HAP-1 (cell line): Measurements from ENCODE around the gene SLC24A3.

Experiments used
- DNase-seq, 2 experiments: peaks; one replicate each; pipeline ENCODE4 v3.0.0-alpha.2; 2016 to 2020; ENCODE audit warnings: low spot score in 2 of 2
- H3K27me3 ChIP-seq: fragments of 250-450 bp; sonication (Bioruptor Pico); 2 replicates; pipeline ENCODE4 v1.5.1; 2020; ENCODE audit warnings: low read depth, mild to moderate bottlenecking, moderate library complexity
- H3K36me3 ChIP-seq: fragments of 250-450 bp; sonication (Bioruptor Pico); replicated peaks from 2 replicates; pipeline ENCODE4 v1.5.1; 2020; ENCODE audit warnings: mild to moderate bottlenecking
- H3K4me1 ChIP-seq: fragments of 250-450 bp; sonication (Bioruptor Pico); 2 replicates; pipeline ENCODE4 v1.5.1; 2020; ENCODE audit warnings: mild to moderate bottlenecking
- H3K4me3 ChIP-seq: fragments of 250-450 bp; sonication (Bioruptor Pico); 2 replicates; pipeline ENCODE4 v1.5.1; 2020; ENCODE audit warnings: mild to moderate bottlenecking, moderate library complexity
- H3K9me3 ChIP-seq: fragments of 250-450 bp; sonication (Bioruptor Pico); 2 replicates; pipeline ENCODE4 v1.5.1; 2020; ENCODE audit warnings: mild to moderate bottlenecking, moderate library complexity
- in situ Hi-C: fragments of 300-500 bp; cut with MboI; formaldehyde crosslinking; loops from 3 replicates; pipeline ENCODE4 v1.14.3; 2020; ENCODE audit warnings: low sequenced_read_pairs, inconsistent platforms, mixed read lengths

SLC24A3 gene

GRCh38 chr20:19566226-19566945 lies 353.9 kb downstream of the SLC24A3 start:
- Histone ChIP-seq H3K27me3 (no peaks in the 10 kb centered on the region), H3K4me3 (no peak overlapping the region), H3K4me1 (no peaks in the 10 kb centered on the region), H3K9me3 (no peaks in the 10 kb centered on the region), H3K36me3 (no peaks in the 10 kb centered on the region)
- in situ Hi-C loops = no loop called here
- DNase-seq = no peak

DNA sequence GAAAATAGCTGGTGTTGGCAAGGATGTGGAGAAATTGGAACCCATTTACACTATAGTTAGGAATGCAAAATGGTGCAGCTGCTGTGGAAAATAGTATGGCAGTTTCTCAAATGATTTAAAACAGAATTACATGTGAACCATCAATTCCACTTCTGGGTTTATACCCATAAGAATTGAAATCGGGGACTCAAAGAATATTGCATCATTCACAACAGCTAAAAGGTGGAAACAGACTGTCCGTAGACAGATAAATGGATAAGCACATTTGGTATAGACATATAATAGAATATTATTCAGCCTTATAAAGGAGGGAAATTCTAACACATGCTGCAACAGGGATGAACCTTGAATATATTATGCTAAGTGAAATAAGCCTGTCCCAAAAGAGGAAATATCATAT lies 355.7 kb downstream of the SLC24A3 start:
- Histone ChIP-seq H3K27me3 (no peaks in the 10 kb centered on the region), H3K36me3 (no peaks in the 10 kb centered on the region), H3K4me3 (no peak overlapping the region), H3K9me3 (no peaks in the 10 kb centered on the region), H3K4me1 (no peaks in the 10 kb centered on the region)
- in situ Hi-C loops = no loop called here
- no peak for DNase-seq

GRCh38 chr20:19571996-19572395 lies 359.6 kb downstream of the SLC24A3 start:
- Histone ChIP-seq H3K4me3 (no peak overlapping the region), H3K9me3 (no peaks in the 10 kb centered on the region), H3K4me1 (no peaks in the 10 kb centered on the region), H3K36me3 (no peaks in the 10 kb centered on the region), H3K27me3 (no peaks in the 10 kb centered on the region)
- in situ Hi-C loops = no loop called here
- no peak for DNase-seq

DNA sequence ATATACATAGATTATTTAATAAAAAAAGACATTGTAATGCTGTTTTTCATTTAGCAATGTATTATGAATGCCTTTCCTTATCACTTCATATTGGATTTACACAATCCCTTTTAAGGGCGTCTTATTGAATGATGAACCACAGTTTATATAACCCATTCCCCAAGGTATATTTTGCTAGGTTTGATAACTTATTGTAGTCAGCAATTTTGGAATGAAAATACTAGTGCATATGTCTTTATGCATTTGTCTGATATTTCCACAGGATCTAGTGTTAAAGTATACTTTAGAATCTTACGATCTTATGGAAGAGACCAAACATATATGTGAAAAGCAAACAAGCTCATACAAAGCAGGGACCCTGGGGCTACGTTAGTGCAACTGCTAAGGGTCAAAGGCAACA lies 365.2 kb downstream of the SLC24A3 start:
- in situ Hi-C loops = no loop called here
- DNase-seq = no peak
- Histone ChIP-seq H3K4me3 (no peak overlapping the region), H3K4me1 (no peaks in the 10 kb centered on the region), H3K36me3 (no peaks in the 10 kb centered on the region), H3K27me3 (no peaks in the 10 kb centered on the region), H3K9me3 (no peaks in the 10 kb centered on the region)

DNA sequence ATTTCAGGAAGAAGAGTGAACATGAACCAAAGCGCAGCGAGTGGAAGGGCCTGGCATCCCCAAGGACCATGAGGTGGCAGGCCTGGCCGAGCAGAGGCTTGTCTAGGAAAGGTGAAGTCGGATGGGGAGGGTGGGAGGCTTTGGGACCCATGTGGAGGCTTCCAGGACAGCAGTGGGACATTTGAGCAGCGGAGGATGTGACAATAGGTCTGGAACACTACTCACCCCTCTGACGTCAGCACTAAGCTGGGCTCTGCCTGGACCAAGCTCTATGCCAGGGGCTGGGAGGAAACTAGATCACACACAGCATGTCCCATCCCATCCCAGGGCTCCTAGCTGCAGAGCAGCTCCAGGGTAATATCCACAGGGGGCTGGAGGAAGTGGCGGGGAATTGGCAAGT lies 370.3 kb downstream of the SLC24A3 start:
- in situ Hi-C loops = no loop called here

GRCh38 chr20:19583532-19584175 lies 371.2 kb downstream of the SLC24A3 start:
- Histone ChIP-seq H3K4me3 (no peak overlapping the region), H3K36me3 (no peaks in the 10 kb centered on the region), H3K27me3 (no peaks in the 10 kb centered on the region), H3K9me3 (no peaks in the 10 kb centered on the region), H3K4me1 (no peaks in the 10 kb centered on the region)
- in situ Hi-C loops = no loop called here
- DNase-seq = peak; percentile 7 to 77

More for the DNA sequence above, 370.3 kb downstream of the SLC24A3 start:
- no peaks in the 10 kb centered on the region for H3K36me3 ChIP-seq
- H3K27me3 ChIP-seq = no peaks in the 10 kb centered on the region
- H3K9me3 ChIP-seq = no peaks in the 10 kb centered on the region
- no peak overlapping the region for H3K4me3 ChIP-seq
- no peaks in the 10 kb centered on the region for H3K4me1 ChIP-seq
- no peak for DNase-seq

DNA sequence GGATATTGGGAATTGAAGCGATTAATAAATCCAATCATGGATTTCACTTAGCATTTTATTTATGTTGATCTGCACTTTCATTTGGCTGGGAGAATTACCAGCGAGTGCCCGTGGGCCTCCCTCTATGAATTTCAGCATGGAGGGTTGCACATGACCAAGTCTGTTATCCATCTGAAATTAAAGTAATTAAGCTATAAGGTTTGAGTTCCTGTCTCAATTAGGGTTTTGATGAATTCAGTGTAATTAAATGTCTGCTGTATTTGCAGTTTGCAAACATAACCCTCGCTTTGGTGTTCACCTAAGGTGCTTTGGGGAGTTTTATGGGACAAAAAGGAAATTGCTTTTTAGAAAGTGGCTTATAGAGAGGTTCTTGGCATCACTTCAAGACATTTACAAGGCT lies 375.8 kb downstream of the SLC24A3 start:
- no peaks in the 10 kb centered on the region for H3K27me3 ChIP-seq
- no peaks in the 10 kb centered on the region for H3K4me1 ChIP-seq
- in situ Hi-C loops = no loop called here
- no peak overlapping the region for H3K4me3 ChIP-seq
- H3K36me3 ChIP-seq = no peaks in the 10 kb centered on the region
- H3K9me3 ChIP-seq = no peaks in the 10 kb centered on the region
- no peak for DNase-seq

GRCh38 chr20:19588732-19589131 lies 376.3 kb downstream of the SLC24A3 start:
- Histone ChIP-seq H3K4me1 (no peaks in the 10 kb centered on the region), H3K4me3 (no peak overlapping the region), H3K36me3 (no peaks in the 10 kb centered on the region), H3K9me3 (no peaks in the 10 kb centered on the region), H3K27me3 (no peaks in the 10 kb centered on the region)
- in situ Hi-C loops = no loop called here
- DNase-seq = no peak

DNA sequence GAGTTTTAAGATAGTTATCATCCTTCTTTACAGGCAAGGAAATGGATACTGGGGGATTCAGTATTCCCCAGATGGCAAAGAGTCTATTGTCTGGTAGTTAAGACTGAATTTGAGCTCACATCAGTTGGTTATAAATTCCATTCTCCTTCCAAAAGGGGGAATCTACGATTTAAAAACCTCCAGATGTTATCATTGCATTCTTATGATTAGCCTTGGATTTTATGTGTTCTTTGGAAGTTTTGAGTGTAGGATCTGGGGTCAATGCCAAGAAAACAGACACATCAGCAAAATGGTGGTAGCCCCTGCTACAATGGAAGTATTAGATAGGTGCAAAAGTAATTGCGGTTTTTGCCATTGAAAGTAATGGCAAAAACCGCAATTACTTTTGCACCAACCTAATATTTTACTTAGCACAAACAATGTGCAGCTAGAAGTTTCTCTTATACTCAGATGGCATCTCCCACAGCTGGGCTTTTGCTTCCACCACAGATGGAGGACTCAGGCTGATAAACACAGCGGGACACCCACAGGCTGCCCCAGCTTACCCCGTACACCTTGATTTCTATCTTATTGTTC lies 377.4 kb downstream of the SLC24A3 start:
- H3K9me3 ChIP-seq = no peaks in the 10 kb centered on the region
- no peaks in the 10 kb centered on the region for H3K27me3 ChIP-seq
- no peak for DNase-seq
- H3K4me3 ChIP-seq = no peak overlapping the region
- H3K36me3 ChIP-seq = no peaks in the 10 kb centered on the region
- in situ Hi-C loops = no loop called here
- H3K4me1 ChIP-seq = no peaks in the 10 kb centered on the region

DNA sequence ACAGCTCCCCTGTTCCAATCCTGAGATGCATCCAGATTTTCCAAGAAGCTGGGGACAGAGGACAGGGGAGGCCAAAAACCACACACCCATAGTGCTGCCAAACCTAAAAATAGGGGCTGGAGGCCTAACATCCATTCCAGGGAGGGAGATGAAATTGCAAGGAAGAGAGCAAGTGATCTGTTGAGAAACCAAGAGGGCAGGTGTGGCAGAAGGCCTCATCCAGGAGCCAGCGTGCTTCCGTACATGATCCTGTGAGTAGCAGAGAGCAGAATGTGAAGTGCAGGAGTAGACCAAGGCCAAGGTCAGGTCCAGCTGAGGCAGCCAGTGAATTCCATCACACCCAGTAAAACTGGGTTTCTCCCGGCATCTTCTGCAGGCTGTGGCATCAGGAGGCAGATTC lies 377.9 kb downstream of the SLC24A3 start:
- H3K27me3 ChIP-seq = no peaks in the 10 kb centered on the region
- in situ Hi-C loops = no loop called here
- H3K9me3 ChIP-seq = no peaks in the 10 kb centered on the region
- no peak for DNase-seq
- no peak overlapping the region for H3K4me3 ChIP-seq
- H3K36me3 ChIP-seq = no peaks in the 10 kb centered on the region
- H3K4me1 ChIP-seq = no peaks in the 10 kb centered on the region

- Histone ChIP-seq H3K36me3 (no peaks in the 10 kb centered on the region), H3K4me3 (no peak overlapping the region), H3K9me3 (no peaks in the 10 kb centered on the region), H3K4me1 (no peaks in the 10 kb centered on the region), H3K27me3 (no peaks in the 10 kb centered on the region)
- in situ Hi-C loops = no loop called here
- no peak for DNase-seq
Measured at GRCh38 chr20:19593762-19594161, 381.3 kb downstream of the SLC24A3 start.

GRCh38 chr20:19594896-19595295 lies 382.5 kb downstream of the SLC24A3 start:
- no peaks in the 10 kb centered on the region for H3K36me3 ChIP-seq
- in situ Hi-C loops = no loop called here
- no peaks in the 10 kb centered on the region for H3K9me3 ChIP-seq
- DNase-seq = no peak
- no peaks in the 10 kb centered on the region for H3K27me3 ChIP-seq
- H3K4me3 ChIP-seq = no peak overlapping the region
- H3K4me1 ChIP-seq = no peaks in the 10 kb centered on the region

GRCh38 chr20:19598117-19598850 lies 385.8 kb downstream of the SLC24A3 start:
- in situ Hi-C loops = no loop called here
- no peak overlapping the region for H3K4me3 ChIP-seq
- H3K4me1 ChIP-seq = no peaks in the 10 kb centered on the region
- no peaks in the 10 kb centered on the region for H3K9me3 ChIP-seq
- no peaks in the 10 kb centered on the region for H3K27me3 ChIP-seq
- H3K36me3 ChIP-seq = no peaks in the 10 kb centered on the region
- no peak for DNase-seq

DNA sequence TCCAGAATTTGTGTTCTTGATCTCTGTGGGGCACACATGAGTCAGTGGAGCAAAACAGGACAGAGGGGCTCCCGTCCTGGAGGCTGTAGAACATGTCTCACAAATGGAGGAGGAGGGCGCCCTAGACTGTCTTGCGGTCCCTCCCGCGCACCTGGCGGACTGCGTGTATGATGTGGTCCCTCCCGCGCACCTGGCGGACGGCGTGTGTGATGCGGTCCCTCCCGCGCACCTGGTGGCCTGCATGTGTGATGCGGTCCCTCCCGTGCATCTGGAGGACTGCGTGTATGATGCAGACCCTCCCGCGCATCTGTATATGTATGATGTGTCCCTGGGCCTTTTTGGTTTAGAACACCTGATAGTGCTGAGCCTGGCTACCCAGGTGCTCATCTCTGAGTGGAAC lies 386.8 kb downstream of the SLC24A3 start:
- no peak for DNase-seq
- no peaks in the 10 kb centered on the region for H3K9me3 ChIP-seq
- H3K36me3 ChIP-seq = no peaks in the 10 kb centered on the region
- no peak overlapping the region for H3K4me3 ChIP-seq
- in situ Hi-C loops = no loop called here
- H3K27me3 ChIP-seq = no peaks in the 10 kb centered on the region
- H3K4me1 ChIP-seq = no peaks in the 10 kb centered on the region
